Measurements from ENCODE around the gene GFRA4. TPM values are rescaled to one million over a fixed set of nuclear protein-coding genes. Genes with fewer than 3 reads are reported as not detected.
"Not testable (repeated sequence)": the region's sequence is repeated elsewhere in the genome, so short reads cannot be mapped to it uniquely, and the experiment has no call there.

GFRA4 gene
- total RNA-seq, 1 experiment from 2014 or later: not detected

GRCh38 chr20:3622406-3622805, 40.8 kb downstream of the GFRA4 start:
- no peak for DNase-seq (ENCODE audit: low read depth)

GRCh38 chr20:3621111-3621510, 42.1 kb downstream of the GFRA4 start:
- no peak for DNase-seq (ENCODE audit: low read depth)

GRCh38 chr20:3616250-3616649, 46.9 kb downstream of the GFRA4 start:
- DNase-seq (ENCODE audit: low read depth): peak; percentile 72

GRCh38 chr20:3615171-3615840, 47.9 kb downstream of the GFRA4 start:
- DNase-seq (ENCODE audit: low read depth): not testable (repeated sequence)

- no peak for DNase-seq (ENCODE audit: low read depth)
Observed at GRCh38 chr20:3614466-3614865, 48.7 kb downstream of the GFRA4 start.

GRCh38 chr20:3613821-3614440, 49.3 kb downstream of the GFRA4 start:
- no peak for DNase-seq (ENCODE audit: low read depth)

GRCh38 chr20:3612795-3613572, 50.2 kb downstream of the GFRA4 start:
- DNase-seq (ENCODE audit: low read depth): peak; percentile 13

- DNase-seq (ENCODE audit: low read depth): no peak
Observed at GRCh38 chr20:3611901-3612300, 51.3 kb downstream of the GFRA4 start.

Other genes starting within 250 kb of the GFRA4 start
- gene ATRN, start 192.4 kb downstream of the GFRA4 start, total RNA-seq (2014; rRNA removed; shearing (Covaris generic)): 14.5 and 20.7 TPM in 2 replicates
- gene ADAM33, start 18.6 kb upstream of the GFRA4 start, total RNA-seq (2014; rRNA removed; shearing (Covaris generic)): not detected in 2 replicates
- not detected in 2 replicates for gene SIGLEC1, start 49.2 kb upstream of the GFRA4 start, total RNA-seq (2014; rRNA removed; shearing (Covaris generic))
- not detected in 2 replicates for gene HSPA12B, start 69.3 kb upstream of the GFRA4 start, total RNA-seq (2014; rRNA removed; shearing (Covaris generic))
- 144 and 171 TPM in 2 replicates for gene ADISSP, start 104.4 kb upstream of the GFRA4 start, total RNA-seq (2014; rRNA removed; shearing (Covaris generic))
- gene SPEF1, start 118.0 kb upstream of the GFRA4 start, total RNA-seq (2014; rRNA removed; shearing (Covaris generic)): not detected in 2 replicates
- 166 and 180 TPM in 2 replicates for gene CENPB, start 123.3 kb upstream of the GFRA4 start, total RNA-seq (2014; rRNA removed; shearing (Covaris generic))
- gene CDC25B, start 132.9 kb upstream of the GFRA4 start, total RNA-seq (2014; rRNA removed; shearing (Covaris generic)): 57.7 and 92.7 TPM in 2 replicates
- 38.8 and 40.5 TPM in 2 replicates for gene AP5S1, start 157.1 kb upstream of the GFRA4 start, total RNA-seq (2014; rRNA removed; shearing (Covaris generic))
- gene MAVS, start 183.4 kb upstream of the GFRA4 start, total RNA-seq (2014; rRNA removed; shearing (Covaris generic)): 16.2 and 20.1 TPM in 2 replicates
- 43.9 and 50.9 TPM in 2 replicates for gene PANK2, start 226.0 kb upstream of the GFRA4 start, total RNA-seq (2014; rRNA removed; shearing (Covaris generic))

Data from HT1080 (cell line).